ENCODE data around the gene BABAM2.

BABAM2 gene

GRCh38 chr2:28277466-28277865, 386.9 kb downstream of the BABAM2 start:
- no peak for DNase-seq (ENCODE audit: low read depth in 2 of 2)

GRCh38 chr2:28279371-28279770, 388.8 kb downstream of the BABAM2 start:
- DNase-seq (ENCODE audit: low read depth in 2 of 2): no peak

DNA sequence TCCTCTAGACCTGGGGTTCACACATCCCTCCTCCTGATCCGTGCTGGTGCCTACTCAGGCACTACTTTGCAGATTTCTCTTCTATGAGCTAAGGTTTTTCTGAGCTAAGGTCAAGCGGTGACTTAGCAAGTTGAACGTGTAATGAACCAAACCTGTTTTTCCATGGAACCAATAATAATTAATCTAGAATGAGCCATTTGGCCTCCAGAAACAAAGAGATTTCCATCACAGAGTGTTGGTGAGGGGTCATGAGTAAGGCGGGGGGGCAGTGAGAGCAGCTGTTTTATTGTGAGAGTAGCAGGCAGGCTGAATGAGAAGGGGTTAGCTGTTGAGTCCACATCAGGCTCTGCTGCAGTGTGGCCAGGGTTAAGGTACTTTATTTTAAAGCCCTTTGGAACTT, 390.1 kb downstream of the BABAM2 start:
- DNase-seq (ENCODE audit: low read depth in 2 of 2): no peak

DNA sequence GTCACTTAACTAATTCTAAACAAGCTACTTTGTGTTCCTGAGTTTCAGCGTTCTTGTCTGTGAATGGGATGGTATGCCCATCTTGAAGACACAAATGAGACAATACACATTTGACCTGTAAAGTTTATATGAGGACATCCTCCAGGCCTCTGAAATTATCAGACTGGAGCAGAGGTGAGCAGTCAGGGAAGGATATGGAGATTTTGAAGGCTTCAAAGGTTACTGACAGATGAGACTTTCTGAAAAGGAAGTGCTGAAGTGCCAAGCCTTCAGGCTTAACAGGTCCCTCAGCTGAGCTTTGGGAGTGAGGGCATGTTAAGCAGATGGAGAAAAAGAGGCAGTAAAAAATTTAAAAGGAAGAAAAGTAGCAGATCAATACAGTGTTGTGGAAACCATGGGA, 391.2 kb downstream of the BABAM2 start:
- DNase-seq (ENCODE audit: low read depth in 2 of 2): no peak

DNA sequence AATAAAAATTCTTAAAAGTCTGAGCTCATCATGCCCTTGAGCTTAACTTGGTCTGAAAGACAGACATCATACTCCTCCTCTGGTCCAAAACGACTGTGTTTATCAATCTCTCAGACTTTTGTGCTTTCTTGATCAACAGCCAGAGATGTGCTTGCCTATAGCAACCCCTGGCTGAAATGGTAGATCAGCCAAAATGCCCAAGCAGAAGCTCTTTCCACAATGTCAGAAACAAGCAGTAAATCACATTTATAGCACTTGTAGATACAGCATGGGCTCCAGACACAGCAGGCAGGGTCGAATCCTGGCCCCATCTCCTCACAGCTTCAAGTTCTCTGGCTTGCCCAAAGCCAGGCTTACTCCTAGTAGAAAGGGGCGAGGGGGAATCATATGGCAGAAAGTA, 391.7 kb downstream of the BABAM2 start:
- DNase-seq (ENCODE audit: low read depth in 2 of 2): no peak

DNA sequence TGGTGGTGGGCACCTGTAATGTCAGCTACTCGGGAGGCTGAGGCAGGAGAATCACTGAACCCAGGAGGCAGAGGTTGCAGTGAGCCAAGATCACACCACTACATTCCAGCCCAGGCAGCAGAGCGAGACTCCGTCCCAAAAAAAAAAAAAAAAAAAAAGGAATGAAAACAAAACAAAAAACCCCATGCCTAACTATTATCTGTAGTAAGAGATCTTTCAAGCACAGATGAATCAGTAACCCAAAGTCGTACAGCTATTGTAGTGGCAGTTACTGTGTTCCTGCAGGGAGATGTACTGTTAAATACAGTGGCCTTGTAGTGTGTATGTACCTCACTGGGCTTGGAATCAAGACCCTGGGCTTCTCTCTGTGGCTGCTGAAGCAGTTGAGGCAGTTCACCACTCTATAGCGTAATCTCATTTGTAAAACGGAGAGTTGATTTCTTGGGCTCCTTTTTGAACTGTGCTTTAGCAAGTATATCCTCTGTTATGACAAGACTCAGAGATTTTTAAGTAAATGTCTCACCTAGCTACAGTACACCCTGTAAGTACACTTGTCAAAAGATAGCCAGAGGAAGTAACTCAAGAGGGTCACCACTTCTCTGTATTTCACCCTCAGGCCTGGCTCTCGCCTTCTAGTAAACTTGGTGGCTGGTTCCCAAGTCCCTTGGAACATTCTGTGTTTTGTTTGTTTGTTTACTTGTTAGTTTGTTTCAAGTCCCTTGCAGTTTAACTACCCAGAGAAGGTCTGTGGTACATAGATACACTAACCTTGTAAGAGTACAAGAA, 392.5 kb downstream of the BABAM2 start:
- no peak for DNase-seq (ENCODE audit: low read depth in 2 of 2)

DNA sequence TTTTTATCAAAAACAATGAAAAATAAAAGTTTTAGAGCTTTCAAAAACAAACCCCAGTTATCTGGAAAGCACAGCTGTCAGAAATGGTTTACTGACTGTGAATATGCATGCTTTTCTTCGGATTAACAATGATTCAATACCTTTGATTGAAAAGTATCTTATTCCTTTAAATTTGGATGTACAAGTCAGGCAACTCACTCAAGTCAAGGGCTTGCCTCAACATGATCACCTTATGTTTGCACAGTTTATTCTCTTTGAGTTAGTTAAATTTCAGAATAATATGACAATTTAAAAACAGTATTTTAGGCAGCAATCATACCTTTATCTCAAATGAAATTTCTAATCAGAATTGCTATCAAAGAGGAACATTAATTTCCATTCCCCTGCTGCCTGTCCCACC, 393.3 kb downstream of the BABAM2 start:
- DNase-seq (ENCODE audit: low read depth in 2 of 2): no peak

- no peak for DNase-seq (ENCODE audit: low read depth in 2 of 2)
Measured at GRCh38 chr2:28286678-28287077, 396.1 kb downstream of the BABAM2 start.

DNA sequence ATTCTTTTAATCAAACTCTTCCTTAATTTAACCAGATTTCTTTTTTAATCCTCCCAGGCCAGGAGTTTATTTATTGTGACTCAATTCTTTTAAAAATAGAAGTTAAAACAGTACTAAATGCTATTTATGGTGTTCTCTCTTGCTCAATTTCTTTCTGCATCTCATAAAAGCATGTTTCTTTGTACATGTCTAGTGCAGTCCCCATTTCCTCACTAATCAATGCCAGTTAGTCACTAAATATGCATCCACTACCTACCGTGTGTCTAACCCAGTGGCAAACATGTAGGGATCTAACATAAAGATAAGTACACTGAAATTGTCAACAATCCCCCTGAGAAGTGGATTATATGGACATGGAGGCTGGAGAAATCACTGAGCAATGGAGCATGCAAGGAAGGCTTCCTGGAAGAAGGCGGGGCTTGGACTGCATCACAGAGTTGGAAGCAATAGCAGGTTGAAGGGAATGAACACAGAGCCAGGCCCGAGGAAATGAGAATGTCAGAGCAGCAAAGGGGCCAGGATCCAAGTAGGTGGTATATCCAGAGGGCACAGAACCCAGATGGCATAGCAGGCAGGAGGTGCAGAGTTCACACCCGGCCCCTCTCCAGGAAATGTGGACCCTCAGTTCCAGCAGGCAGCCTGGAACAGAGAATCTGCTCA, 396.9 kb downstream of the BABAM2 start:
- DNase-seq (ENCODE audit: low read depth in 2 of 2): no peak

GRCh38 chr2:28288620-28289019, 398.1 kb downstream of the BABAM2 start:
- DNase-seq (ENCODE audit: low read depth in 2 of 2): no peak

DNA sequence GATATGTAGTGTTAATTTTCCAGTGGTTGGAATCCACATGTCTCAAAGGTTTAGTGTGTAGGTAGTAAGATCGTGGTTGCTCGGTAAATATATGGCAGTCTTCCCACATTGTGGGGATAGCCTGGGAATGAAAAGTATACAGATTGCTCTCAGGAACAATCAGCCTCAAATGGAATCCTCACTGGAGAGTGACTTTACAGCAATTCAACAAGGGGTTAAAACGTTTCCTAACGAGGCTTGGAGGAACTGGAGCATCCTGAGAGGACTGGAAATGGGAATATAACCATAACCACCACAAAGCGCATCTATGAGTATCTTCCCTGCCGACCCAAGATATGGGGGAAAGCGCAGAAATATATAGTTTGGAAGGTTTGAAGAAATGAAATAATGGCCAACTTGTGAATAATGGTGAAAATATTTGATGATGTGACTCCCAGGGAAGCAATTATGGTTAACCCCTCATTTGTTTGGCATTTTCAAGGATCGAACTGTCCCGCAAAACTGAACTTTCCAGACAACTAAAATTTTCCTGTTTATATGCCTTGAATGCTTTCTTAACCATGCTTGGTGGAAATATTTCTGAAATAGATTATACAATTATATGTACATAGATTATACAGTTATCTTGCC, 401.4 kb downstream of the BABAM2 start:
- DNase-seq (ENCODE audit: low read depth in 2 of 2): peak; percentile 63 to 64

GRCh38 chr2:28292491-28292890, 402.0 kb downstream of the BABAM2 start:
- no peak for DNase-seq (ENCODE audit: low read depth in 2 of 2)

DNA sequence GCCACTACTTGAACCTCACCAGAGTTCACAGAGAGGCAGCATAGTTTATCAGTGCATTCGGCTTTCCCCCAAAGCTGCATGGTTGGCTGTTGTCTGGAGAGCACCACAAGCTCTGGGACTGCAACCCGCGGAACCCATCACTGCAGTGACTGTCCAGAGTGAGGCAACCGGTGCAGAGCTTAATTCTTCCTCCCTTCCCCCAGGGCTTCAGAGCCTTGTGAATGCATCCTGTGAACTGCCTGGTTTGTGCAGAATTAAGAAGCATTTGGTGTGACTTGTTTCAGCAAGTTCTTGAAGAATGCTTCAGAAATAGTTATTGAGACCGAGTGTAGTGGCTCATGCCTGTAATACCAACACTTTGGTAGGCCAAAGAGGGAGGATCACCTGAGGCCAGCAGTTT, 402.9 kb downstream of the BABAM2 start:
- no peak for DNase-seq (ENCODE audit: low read depth in 2 of 2)

GRCh38 chr2:28294451-28294850, 403.9 kb downstream of the BABAM2 start:
- no peak for DNase-seq (ENCODE audit: low read depth in 2 of 2)

- DNase-seq (ENCODE audit: low read depth in 2 of 2): no peak
Measured at GRCh38 chr2:28296243-28296642, 405.7 kb downstream of the BABAM2 start.

GRCh38 chr2:28296904-28297303, 406.4 kb downstream of the BABAM2 start:
- no peak for DNase-seq (ENCODE audit: low read depth in 2 of 2)

DNA sequence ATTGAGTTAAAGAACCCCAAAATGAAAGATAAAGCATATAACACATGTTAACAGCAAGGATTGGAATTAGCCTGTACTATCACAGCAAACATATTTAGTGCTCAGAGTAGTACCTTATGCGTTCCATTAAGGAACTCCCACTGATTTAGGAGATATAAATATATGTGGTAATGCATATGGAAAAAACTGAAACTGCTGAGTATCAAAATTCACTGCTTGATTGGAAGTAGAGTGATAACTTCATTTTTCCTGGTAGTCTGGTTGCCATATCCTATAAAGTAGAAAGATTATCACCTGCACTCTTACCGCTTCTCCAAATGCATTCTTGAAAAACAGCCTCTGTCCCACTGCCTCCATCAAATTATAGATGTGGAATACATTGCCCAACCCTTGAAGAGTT, 407.0 kb downstream of the BABAM2 start:
- DNase-seq (ENCODE audit: low read depth in 2 of 2): no peak

- DNase-seq (ENCODE audit: low read depth in 2 of 2): no peak
Measured at GRCh38 chr2:28298406-28298805, 407.9 kb downstream of the BABAM2 start.

DNA sequence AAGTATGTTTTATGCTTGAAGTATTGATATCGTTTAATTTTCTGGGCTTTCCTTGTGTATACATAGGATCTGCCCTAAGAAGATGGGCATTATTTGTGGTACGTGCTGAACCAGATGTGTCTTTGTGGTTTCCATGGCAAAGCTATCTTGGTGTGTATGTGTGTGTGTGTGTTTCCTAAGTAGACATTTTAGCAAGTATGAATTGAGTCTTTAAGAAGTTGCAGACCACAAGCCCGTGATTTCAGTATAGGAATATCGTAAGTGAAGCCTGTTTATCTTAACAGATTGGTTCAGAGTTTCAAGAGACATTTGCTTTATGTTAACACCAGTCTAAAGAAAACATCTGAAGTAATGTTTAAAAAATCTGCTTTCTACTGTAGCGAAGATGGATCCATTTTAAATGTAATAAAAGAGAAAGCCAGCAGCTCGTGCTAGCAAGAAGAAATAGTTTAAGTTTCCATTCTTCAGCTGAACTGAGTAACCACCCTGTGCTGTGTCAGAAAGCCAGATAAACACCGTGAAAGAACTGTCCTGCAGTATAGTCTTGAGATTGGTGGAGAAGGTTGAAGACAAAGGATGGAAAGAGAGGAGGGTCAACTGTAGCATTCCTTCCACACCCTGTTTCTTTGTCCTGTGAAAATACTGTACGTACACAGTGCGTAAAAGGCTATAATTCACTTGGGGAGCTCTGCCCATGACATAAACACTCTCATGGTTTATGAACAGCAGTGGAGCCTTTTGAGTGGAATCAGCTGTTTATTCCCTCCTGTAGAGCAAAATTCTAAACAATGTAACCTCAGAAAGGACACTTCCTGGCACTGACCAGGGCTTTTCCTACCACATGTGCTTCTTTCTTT, 410.2 kb downstream of the BABAM2 start:
- peak; percentile 67 to 74 for DNase-seq (ENCODE audit: low read depth in 2 of 2)

DNA sequence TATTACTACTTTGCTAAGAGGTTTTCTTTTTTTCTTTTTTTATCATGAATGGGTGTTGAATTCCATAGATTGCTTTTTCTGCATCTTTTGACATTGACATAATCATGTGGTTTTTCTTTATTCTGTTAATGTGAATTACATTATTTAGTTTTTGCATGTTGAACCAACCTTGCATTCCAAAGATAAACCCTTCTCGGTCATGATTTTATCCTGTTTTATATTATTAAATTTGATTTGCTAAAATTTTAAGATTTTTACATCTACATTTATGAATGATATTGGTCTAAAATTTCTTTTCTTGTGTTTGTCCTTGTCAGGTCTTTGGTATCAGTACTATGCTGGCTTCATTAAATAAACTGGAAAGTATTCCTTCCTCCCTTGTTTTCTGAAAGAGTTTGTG, 414.7 kb downstream of the BABAM2 start:
- DNase-seq (ENCODE audit: low read depth in 2 of 2): no peak

DNA sequence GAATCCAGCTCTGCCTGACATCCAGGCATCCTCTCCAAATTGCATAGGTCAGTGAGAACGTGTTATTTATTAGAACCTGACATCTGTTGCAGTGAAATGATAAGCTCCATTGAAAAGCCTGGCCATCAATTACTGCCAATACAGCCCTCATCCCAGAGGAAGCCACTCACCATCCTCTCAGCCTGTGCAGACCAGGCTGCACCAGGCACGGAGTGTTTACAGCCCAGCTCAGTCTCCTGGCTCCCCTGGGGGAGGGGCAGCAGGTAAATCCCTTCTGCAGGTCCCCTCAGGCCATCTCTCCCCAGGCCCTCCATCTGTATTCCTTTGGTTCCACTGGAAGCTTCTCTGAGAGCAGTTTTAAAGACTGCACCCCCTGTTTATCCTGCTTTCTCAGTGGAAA, 419.6 kb downstream of the BABAM2 start:
- DNase-seq (ENCODE audit: low read depth in 2 of 2): no peak

DNA sequence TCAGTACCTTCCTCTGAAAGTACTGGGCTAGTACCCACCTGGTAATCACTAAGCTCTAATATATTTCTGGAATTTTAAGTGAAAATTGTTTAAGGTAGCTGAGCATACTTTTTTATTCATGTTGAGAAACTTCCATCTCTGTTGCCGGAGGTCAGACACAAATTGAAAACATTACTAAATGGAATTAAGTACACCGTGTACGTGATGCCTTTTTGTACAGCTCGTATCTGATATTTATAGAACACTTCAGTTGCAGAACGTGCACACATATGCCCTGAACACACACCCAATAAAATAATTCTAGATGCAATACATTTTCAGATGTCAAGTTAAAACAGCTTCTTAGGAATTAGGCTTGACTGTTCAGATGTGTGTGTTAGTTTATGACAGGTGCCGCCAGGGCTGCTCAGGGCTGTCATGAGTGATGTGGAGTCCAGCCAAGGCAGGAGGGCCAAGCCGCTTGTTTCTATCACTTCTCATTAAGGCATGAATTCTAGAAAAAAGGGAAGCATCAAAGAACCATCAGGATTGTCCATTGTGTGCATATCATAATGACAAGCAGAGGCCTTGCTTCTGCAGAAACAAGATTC, 421.2 kb downstream of the BABAM2 start:
- DNase-seq (ENCODE audit: low read depth in 2 of 2): no peak

Data from fibroblast of skin of left biceps (primary cell).